ENCODE measurements around the gene TBCK.

The TBCK gene

GRCh38 chr4:106032851-106033286 is 283.1 kb downstream of the TBCK start:
- no peak overlapping the region for H3K27ac ChIP-seq
- TF ChIP-seq CTCF (conservative IDR thresholded peaks at IDR 0.05) = no peak

DNA sequence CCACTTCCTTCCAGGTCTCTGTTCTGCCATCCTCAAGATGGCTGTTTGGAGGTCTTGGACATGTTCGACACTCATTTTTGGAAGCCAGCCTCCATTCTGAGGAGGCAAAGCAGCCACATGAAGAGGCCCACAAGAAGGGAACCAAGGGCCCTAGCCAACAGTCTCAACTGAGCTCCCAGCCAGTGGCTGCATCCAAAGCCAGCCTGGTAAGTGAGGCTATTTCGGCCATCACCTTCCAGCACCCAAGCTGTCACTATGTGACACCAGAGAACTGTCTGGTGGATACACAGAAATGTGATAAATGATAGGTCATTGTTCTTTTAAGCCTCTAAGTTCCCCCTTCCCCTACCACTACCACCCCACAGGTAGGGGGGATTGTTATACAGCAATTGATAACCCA is 293.6 kb downstream of the TBCK start:
- no peak overlapping the region for H3K27ac ChIP-seq
- no peak for TF ChIP-seq CTCF (conservative IDR thresholded peaks at IDR 0.05)

GRCh38 chr4:106021737-106022410 is 294.1 kb downstream of the TBCK start:
- no peak overlapping the region for H3K27ac ChIP-seq
- no peak for TF ChIP-seq CTCF (conservative IDR thresholded peaks at IDR 0.05)

- H3K27ac ChIP-seq = no peak overlapping the region
- no peak for TF ChIP-seq CTCF (conservative IDR thresholded peaks at IDR 0.05)
Measured at GRCh38 chr4:106019771-106020170, 296.2 kb downstream of the TBCK start.

DNA sequence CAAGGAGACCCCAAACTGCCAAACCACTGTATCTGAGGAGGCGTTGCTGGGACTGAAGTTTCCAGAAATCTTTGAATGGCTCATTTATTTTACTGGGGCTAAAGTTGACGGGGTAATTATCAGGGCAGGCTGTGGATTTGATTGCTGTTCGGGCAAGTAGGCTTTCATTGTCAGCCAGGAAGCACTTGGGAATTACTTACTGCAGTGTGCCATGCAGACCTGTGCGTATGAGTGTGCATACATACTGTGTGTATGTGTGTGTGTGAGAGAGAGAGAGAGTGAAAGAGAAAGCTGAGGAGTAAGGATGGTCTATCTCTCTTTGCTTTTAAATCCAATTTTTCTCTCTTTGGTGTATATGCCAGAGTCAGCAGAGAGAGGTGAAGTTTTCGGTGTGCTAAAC is 298.0 kb downstream of the TBCK start:
- TF ChIP-seq CTCF (conservative IDR thresholded peaks at IDR 0.05) = no peak
- no peak overlapping the region for H3K27ac ChIP-seq

- TF ChIP-seq CTCF (conservative IDR thresholded peaks at IDR 0.05) = no peak
Measured at GRCh38 chr4:106011387-106011786, 304.6 kb downstream of the TBCK start.

GRCh38 chr4:106010761-106011160 is 305.2 kb downstream of the TBCK start:
- no peak overlapping the region for H3K27ac ChIP-seq
- TF ChIP-seq CTCF (conservative IDR thresholded peaks at IDR 0.05) = no peak

More at GRCh38 chr4:106011387-106011786, 304.6 kb downstream of the TBCK start:
- H3K27ac ChIP-seq = no peak overlapping the region
